Activated CD4-positive, alpha-beta memory T cell treated with anti-CD3 and anti-CD28 coated beads, Interleukin-2, amount 10 ng/mL, durations not matched to agents 7 days and 5 days (primary cell): ENCODE results near the gene STRA6. TPM values are rescaled to one million over a fixed set of nuclear protein-coding genes. Genes with fewer than 3 reads are reported as not detected.

Experiments
- CTCF ChIA-PET: fragments of 350-600 bp; sonication (Branson Sonifier 250); formaldehyde crosslinking; loops from one replicate; lab custom pipeline; 2021; ENCODE audit warnings: antibody characterized with exemption, inconsistent platforms; lab: Charles Lee
- POLR2A ChIA-PET: fragments of 350-600 bp; sonication (Branson Sonifier 250); formaldehyde crosslinking; loops from one replicate; lab custom pipeline; 2021; ENCODE audit warnings: antibody characterized with exemption; lab: Charles Lee
- DNase-seq: peaks from one replicate; pipeline ENCODE4 v3.0.0-alpha.2; 2020
- H3K27ac Mint-ChIP-seq: one replicate; pipeline ENCODE4 v1.8.0; 2021; ENCODE audit warnings: mild to moderate bottlenecking, mixed read lengths
- H3K27me3 Mint-ChIP-seq: one replicate; pipeline ENCODE4 v1.8.0; 2021; ENCODE audit warnings: mixed read lengths
- H3K36me3 Mint-ChIP-seq: one replicate; pipeline ENCODE4 v1.8.0; 2021; ENCODE audit warnings: low read depth, mixed read lengths
- H3K4me1 Mint-ChIP-seq: one replicate; pipeline ENCODE4 v1.8.0; 2021; ENCODE audit warnings: mixed read lengths
- H3K4me3 Mint-ChIP-seq: one replicate; pipeline ENCODE4 v1.8.0; 2021; ENCODE audit warnings: mild to moderate bottlenecking, mixed read lengths
- H3K9me3 Mint-ChIP-seq: one replicate; pipeline ENCODE4 v1.8.0; 2021; ENCODE audit warnings: mixed read lengths
- total RNA-seq, 2 experiments: library from RNA; stranded (reverse); gene quantifications; one replicate each; pipeline ENCODE4 v1.2.3, GENCODE V29; 2021

Gene STRA6
- total RNA-seq, 2 experiments from 2014 or later = not detected

- POLR2A ChIA-PET = no interaction called here
- H3K27me3 Mint-ChIP-seq = peaks cover 4% of the 10 kb centered on the region
- H3K9me3 Mint-ChIP-seq = no peaks in the 10 kb centered on the region
- H3K27ac Mint-ChIP-seq = no peak overlapping the region
- H3K36me3 Mint-ChIP-seq = no peaks in the 10 kb centered on the region
- CTCF ChIA-PET = no interaction called here
- no peak overlapping the region for H3K4me3 Mint-ChIP-seq
- no peaks in the 10 kb centered on the region for H3K4me1 Mint-ChIP-seq
- DNase-seq = no peak
Observed at GRCh38 chr15:74194572-74195559, 7.7 kb downstream of the STRA6 start.

GRCh38 chr15:74193905-74194304, 8.7 kb downstream of the STRA6 start:
- no peaks in the 10 kb centered on the region for H3K36me3 Mint-ChIP-seq

GRCh38 chr15:74193299-74193718, 9.3 kb downstream of the STRA6 start:
- no peak overlapping the region for H3K4me3 Mint-ChIP-seq
- H3K4me1 Mint-ChIP-seq = no peaks in the 10 kb centered on the region

More at GRCh38 chr15:74193905-74194304, 8.7 kb downstream of the STRA6 start:
- Mint-ChIP-seq H3K27me3 (peaks cover 4% of the 10 kb centered on the region), H3K4me3 (no peak overlapping the region), H3K27ac (no peak overlapping the region), H3K9me3 (no peaks in the 10 kb centered on the region), H3K4me1 (no peaks in the 10 kb centered on the region)
- DNase-seq = no peak
- ChIA-PET POLR2A (no interaction called here), CTCF (no interaction called here)

GRCh38 chr15:74192751-74193150, 9.8 kb downstream of the STRA6 start:
- ChIA-PET CTCF (no interaction called here), POLR2A (no interaction called here)
- H3K27me3 Mint-ChIP-seq = peaks cover 4% of the 10 kb centered on the region
- no peak overlapping the region for H3K27ac Mint-ChIP-seq
- no peak for DNase-seq
- no peaks in the 10 kb centered on the region for H3K4me1 Mint-ChIP-seq
- H3K4me3 Mint-ChIP-seq = no peak overlapping the region
- no peaks in the 10 kb centered on the region for H3K36me3 Mint-ChIP-seq
- no peaks in the 10 kb centered on the region for H3K9me3 Mint-ChIP-seq

More at GRCh38 chr15:74193299-74193718, 9.3 kb downstream of the STRA6 start:
- H3K27ac Mint-ChIP-seq = no peak overlapping the region
- no peak for DNase-seq
- ChIA-PET CTCF (no interaction called here), POLR2A (no interaction called here)
- H3K9me3 Mint-ChIP-seq = no peaks in the 10 kb centered on the region
- H3K27me3 Mint-ChIP-seq = peaks cover 4% of the 10 kb centered on the region
- H3K36me3 Mint-ChIP-seq = no peaks in the 10 kb centered on the region

GRCh38 chr15:74191798-74192197, 10.8 kb downstream of the STRA6 start:
- CTCF ChIA-PET = no interaction called here

GRCh38 chr15:74188216-74188615, 14.4 kb downstream of the STRA6 start:
- no peak overlapping the region for H3K27ac Mint-ChIP-seq
- DNase-seq = no peak
- peaks cover 3% of the 10 kb centered on the region for H3K27me3 Mint-ChIP-seq
- CTCF ChIA-PET = no interaction called here
- no peaks in the 10 kb centered on the region for H3K4me1 Mint-ChIP-seq
- no peaks in the 10 kb centered on the region for H3K9me3 Mint-ChIP-seq
- no peak overlapping the region for H3K4me3 Mint-ChIP-seq
- POLR2A ChIA-PET = no interaction called here
- H3K36me3 Mint-ChIP-seq = no peaks in the 10 kb centered on the region

More at GRCh38 chr15:74191798-74192197, 10.8 kb downstream of the STRA6 start:
- no peak for DNase-seq
- Mint-ChIP-seq H3K9me3 (no peaks in the 10 kb centered on the region), H3K4me1 (no peaks in the 10 kb centered on the region), H3K4me3 (no peak overlapping the region), H3K36me3 (no peaks in the 10 kb centered on the region), H3K27me3 (peaks cover 4% of the 10 kb centered on the region), H3K27ac (no peak overlapping the region)
- POLR2A ChIA-PET = no interaction called here

- POLR2A ChIA-PET = no interaction called here
- Mint-ChIP-seq H3K27ac (no peak overlapping the region), H3K36me3 (no peaks in the 10 kb centered on the region), H3K4me3 (no peak overlapping the region), H3K9me3 (no peaks in the 10 kb centered on the region), H3K4me1 (no peaks in the 10 kb centered on the region), H3K27me3 (no peaks in the 10 kb centered on the region)
- DNase-seq = no peak
- CTCF ChIA-PET = no interaction called here
Observed at GRCh38 chr15:74185710-74186348, 16.8 kb downstream of the STRA6 start.

GRCh38 chr15:74184582-74185091, 17.9 kb downstream of the STRA6 start:
- Mint-ChIP-seq H3K27me3 (no peaks in the 10 kb centered on the region), H3K36me3 (no peaks in the 10 kb centered on the region), H3K4me1 (no peaks in the 10 kb centered on the region), H3K4me3 (no peak overlapping the region), H3K27ac (no peak overlapping the region), H3K9me3 (no peaks in the 10 kb centered on the region)
- ChIA-PET CTCF (no interaction called here), POLR2A (no interaction called here)
- DNase-seq = no peak

- POLR2A ChIA-PET = no interaction called here
- Mint-ChIP-seq H3K4me3 (no peak overlapping the region), H3K36me3 (no peaks in the 10 kb centered on the region), H3K4me1 (no peaks in the 10 kb centered on the region), H3K27ac (no peak overlapping the region), H3K9me3 (no peaks in the 10 kb centered on the region), H3K27me3 (peaks cover 2% of the 10 kb centered on the region)
- CTCF ChIA-PET = no interaction called here
- no peak for DNase-seq
Observed at GRCh38 chr15:74182131-74182530, 20.5 kb downstream of the STRA6 start.

GRCh38 chr15:74180881-74181602, 21.5 kb downstream of the STRA6 start:
- Mint-ChIP-seq H3K4me3 (no peak overlapping the region), H3K9me3 (no peaks in the 10 kb centered on the region), H3K36me3 (no peaks in the 10 kb centered on the region), H3K27ac (no peak overlapping the region), H3K4me1 (no peaks in the 10 kb centered on the region), H3K27me3 (peaks cover 2% of the 10 kb centered on the region)
- no peak for DNase-seq
- CTCF ChIA-PET = no interaction called here
- POLR2A ChIA-PET = no interaction called here

GRCh38 chr15:74179983-74180880, 22.4 kb downstream of the STRA6 start:
- no peak for DNase-seq
- peaks cover 2% of the 10 kb centered on the region for H3K27me3 Mint-ChIP-seq
- CTCF ChIA-PET = no interaction called here
- POLR2A ChIA-PET = no interaction called here
- no peak overlapping the region for H3K27ac Mint-ChIP-seq
- no peaks in the 10 kb centered on the region for H3K36me3 Mint-ChIP-seq
- H3K4me1 Mint-ChIP-seq = no peaks in the 10 kb centered on the region
- no peak overlapping the region for H3K4me3 Mint-ChIP-seq
- no peaks in the 10 kb centered on the region for H3K9me3 Mint-ChIP-seq

- H3K36me3 Mint-ChIP-seq = no peaks in the 10 kb centered on the region
- CTCF ChIA-PET = no interaction called here
- no peaks in the 10 kb centered on the region for H3K4me1 Mint-ChIP-seq
- POLR2A ChIA-PET = no interaction called here
- H3K27me3 Mint-ChIP-seq = peaks cover 2% of the 10 kb centered on the region
- no peak for DNase-seq
- H3K4me3 Mint-ChIP-seq = no peak overlapping the region
- H3K27ac Mint-ChIP-seq = no peak overlapping the region
- H3K9me3 Mint-ChIP-seq = no peaks in the 10 kb centered on the region
Observed at GRCh38 chr15:74179101-74179841, 23.3 kb downstream of the STRA6 start.
